CD4-positive, alpha-beta T cell treated with Interleukin-15 for 4 hours (primary cell): ENCODE results near the gene EXOC6.

ENCODE experiments used
- DNase-seq: peaks from one replicate; pipeline ENCODE4 v3.0.0-alpha.2; 2020; ENCODE audit warnings: low spot score

EXOC6 gene

DNA sequence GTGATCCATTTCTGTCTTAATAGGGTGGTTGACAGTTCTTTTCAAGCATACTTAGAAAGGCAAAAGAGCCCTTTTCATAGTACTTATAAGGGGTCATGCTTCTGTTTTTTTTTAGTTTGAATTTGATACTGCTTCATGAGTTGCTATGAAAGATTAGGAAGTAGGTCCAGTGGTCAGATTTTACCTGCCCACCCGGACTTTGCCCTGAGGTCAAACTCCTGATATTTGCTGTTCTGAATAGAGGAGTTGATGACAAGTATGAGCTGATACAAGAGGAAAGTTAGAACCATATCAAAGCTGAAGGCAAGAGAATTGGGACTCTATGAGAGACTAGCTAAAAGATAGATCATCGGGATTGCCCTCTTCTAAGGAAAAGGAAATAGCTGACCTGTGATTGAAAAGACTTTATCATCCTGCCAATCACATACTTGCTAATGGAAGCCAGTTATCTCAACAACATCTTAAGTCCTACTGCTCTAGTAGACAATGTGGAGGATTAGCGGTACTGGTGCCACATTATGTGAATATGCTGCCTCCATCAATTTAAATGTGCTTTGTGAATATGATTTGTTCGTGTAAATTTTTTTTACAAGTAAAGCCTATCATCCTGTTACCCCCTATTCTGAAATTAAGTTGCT lies 174.8 kb downstream of the EXOC6 start:
- no peak for DNase-seq

DNA sequence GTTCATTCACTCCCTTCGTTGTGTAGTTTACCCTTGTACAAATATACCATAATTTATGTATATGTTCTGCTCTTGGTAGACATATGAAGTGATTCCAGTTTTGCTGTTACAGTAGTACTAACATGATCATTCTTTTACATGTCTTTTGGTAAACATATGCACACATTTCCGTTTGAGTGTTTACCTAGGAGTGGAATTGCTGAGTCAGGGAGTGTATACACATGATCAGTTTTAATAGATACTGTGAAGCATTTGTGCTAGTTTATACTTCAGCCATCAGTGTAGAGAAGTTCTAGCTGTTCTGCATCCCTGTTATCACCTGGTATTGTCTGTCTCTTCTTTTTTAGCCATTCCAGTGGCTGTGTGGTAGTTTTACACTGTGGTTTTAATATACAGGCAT lies 177.8 kb downstream of the EXOC6 start:
- DNase-seq = no peak

DNA sequence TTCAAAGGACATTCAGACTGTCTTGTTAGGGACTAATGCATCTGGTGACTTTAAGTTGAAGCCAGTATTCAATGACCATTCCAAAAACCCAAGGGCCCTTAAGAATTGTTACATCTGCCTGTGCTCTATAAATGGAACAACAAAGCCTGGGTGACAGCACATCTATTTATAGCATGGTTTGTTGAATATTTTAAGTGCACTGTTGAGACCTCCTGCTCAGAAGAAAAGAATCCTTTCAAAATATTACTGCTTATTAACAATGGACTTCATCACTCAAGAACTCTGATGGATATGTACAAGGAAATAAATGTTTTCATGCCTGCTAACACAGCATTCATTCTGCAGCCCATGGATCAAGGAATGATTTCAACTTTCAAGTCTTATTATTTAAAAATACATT lies 179.2 kb downstream of the EXOC6 start:
- no peak for DNase-seq

DNA sequence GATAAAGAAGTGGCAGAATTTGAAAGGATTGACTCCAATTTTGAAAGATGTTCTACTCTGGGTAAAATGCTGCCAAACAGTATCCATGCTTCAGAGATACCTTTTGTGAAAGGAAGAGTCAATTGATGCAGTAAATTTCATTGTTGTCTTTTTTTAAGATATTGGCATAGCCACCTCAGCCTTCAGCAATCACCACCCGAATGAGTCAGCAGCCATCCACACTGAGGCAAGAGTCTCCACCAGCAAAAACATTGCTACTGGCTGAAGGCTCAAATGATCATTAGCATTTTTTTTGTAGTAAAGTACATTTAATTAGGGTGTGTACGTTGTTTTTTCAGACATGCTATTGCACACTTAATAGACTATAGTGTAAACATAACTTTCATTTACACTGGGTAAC lies 180.6 kb downstream of the EXOC6 start:
- no peak for DNase-seq

DNA sequence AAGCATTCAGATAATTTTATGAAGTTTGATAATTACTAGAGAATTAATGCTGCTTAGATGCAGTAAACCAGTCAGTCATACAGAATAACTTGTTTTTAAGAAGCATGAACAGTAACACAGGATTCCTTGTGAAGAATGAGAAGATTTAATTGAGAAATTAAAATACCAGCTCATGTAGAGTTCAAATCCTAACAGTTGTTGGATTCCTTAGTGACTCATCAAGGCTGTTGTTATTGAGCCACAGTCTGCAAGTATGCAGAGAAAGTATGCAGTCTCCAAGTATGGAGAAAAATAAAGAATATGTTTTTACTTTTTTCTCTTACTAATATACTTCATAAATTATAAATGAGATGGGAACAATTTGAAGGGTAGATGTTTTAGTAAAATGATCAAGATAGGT lies 182.1 kb downstream of the EXOC6 start:
- DNase-seq = no peak

DNA sequence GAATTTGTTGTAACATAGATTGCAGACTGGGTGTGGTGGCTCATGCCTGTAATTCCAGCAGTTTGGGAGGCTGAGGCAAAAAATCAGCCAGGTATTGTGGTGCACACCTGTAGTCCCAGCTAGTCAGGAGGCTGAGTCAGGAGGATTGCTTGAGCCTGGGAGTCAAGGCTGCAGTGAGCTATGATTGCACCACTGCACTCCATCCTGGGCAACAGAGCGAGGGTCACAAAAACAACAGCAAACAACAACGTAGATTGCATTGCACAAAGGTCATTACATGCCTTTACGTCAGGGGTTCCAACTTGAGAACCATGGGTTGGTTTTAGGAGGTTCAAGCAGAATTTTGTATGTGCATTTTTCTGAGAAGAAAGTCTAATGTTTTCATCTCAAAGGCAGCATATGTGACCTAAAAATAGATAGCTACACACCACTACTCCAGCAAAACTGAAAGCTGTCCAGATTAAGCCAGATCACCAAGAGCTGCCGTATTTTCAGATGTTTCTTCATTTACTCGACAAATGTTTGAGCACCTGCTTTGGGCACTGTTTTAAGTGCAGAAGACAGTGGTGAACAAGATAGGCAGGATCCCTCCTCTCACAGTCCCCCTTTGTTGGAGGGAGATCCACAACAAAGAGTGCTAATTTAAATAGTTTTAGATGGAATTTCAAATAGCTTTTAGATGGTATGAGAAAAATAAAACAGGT lies 183.9 kb downstream of the EXOC6 start:
- DNase-seq = no peak

DNA sequence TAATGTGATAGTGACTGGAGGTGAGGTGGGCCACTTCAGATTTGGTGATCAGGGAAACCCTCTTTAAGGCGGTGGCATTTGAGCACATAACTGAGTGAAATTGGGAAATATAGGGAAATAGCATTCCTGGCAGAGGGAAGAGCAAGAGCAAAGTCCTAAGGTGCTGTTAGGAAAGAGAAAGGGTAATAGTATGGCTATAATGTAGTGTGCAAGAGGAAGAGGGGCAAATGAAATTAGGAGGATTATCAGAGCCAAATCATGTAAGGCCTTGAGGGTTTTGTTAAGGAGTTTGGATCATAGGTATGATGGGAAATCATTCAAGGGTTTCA lies 184.5 kb downstream of the EXOC6 start:
- DNase-seq = no peak

DNA sequence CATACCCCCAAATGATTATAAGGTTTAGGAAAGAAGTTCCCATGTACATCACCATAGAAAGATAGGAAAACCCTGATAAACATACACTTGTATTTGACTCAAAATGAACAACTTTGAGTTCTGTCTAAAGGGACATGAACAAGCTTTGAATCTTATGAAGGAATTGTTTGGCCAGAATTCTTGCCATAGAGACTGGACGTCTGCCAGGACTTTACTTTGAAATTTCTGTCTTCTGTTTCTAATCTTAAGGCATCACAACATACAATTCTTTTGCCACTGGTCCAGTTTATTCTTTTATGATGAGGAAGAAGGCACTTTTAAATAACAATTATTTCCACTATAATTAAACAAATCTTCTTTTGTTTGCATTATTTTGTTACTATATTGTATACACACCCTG lies 186.1 kb downstream of the EXOC6 start:
- no peak for DNase-seq

DNA sequence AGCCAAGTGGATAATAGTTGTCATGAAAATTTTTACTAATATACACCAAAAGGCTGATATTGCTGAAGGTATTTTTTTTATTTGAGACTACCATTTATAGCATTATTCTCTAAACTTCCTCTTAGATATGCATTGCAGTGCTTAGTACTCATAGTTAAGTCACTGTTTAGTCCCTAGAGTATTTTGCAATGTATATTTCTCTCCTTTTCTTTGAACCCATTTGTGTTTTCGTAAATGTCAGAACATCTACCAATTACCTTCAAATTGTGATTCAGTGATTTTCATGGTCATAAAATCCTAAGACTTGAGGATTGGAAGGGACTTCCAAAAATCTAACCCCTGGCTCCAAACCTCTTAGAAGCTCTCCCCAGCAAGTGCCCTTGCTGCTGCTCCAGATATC lies 190.8 kb downstream of the EXOC6 start:
- no peak for DNase-seq

DNA sequence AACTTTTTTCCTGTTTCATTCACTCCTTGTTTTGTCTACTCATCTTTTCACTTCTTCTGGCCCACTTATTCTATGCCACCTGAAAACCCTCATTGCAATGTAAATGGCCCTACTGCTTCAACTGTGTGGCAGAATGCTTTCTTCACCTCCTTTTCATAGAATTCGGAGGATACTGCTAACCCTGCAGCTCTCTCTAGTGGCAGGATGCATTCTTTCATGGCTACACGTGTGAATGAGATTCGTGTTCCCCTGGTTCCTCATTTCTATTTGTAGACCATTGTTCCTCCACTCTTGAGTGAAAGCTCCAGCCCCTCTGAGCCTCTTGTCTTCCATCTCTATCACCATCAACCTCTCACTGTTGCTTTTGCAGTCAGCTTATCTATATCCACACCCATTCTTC lies 191.4 kb downstream of the EXOC6 start:
- no peak for DNase-seq

DNA sequence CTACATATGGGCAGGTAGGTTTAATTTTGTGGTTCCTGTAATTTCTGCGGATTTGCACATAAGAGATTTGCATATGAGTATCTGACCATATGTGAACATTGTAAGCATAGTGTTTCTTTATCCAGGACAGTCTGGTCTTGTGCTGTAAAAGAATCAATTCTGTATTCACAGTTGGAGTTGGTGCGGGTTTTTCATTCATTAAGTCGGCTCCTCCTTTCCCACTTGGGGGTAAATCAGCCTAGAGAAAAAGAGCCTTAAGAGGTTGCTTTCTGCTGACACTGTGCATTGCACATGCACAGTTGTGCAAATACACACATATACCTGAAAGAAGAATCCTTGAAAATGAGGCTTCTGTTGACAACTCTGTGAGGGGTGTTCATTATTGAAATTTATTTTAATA lies 206.2 kb downstream of the EXOC6 start:
- DNase-seq = no peak

DNA sequence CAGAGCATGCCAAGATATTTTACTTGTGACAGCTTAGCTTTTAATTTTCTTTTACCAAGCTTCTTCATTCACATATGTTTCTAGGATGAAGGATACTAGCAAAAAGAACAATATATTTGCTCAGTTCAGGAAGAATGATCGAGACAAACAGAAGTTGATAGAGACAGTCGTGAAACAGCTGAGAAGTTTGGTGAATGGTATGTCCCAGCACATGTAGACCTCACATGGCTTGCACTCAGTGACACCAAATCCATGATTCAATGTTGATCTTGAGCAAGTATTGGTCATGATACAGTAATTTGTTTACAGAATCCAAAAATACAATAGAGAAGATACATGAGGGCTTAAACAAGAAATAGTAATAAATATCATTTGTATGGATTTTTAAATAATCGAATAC lies 209.8 kb downstream of the EXOC6 start:
- DNase-seq = no peak

DNA sequence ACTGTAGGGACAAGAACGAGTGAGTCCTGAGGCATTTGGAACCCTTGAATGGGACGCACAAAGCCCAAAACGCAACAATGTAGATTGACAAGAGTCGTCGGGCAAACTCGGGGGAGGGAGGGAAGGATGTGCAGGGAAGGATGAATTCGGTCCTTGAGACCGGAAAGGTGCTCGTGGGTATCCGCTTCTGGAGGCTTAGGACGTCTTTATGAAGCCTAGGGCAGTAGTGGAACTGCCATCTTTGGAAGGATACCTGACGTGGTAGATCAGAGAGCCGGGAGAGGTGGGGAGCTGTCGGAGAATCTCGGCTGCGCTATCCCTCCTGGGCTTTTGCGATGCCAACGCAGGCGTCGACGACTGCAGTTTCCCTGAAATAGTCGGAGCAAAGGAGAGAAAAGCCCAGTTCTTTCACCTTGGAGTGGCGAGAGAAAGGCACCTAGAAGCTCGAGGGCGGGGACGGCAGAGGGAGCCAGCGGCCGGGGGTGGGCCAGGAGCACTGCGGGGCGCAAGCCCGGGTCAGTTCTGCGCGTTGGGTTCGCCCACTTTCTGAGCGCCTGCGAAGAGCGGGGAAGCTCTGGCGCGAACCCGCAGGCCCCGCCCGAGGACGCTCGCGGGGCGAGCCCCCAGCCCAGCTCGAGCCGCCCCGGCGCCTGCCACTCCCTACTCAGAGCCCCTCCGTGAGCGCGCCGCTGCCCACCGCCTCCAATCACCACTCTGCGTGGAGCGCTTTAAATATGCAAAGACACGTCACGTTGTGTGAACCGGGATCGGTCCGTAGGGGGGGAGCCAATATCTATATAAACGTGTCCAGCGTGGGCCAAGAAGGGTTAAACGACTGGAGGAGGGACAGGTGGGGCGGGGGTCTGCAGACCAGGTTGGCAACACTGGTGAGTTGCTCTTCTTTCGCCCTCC lies 211.9 kb downstream of the EXOC6 start, which contains the start of gene CYP26C1:
Gene CYP26C1 (plus strand): TSS at position 824 of the 912 bp plus-strand sequence. CDS start 466 bp downstream, outside the sequence.
- no peak for DNase-seq

DNA sequence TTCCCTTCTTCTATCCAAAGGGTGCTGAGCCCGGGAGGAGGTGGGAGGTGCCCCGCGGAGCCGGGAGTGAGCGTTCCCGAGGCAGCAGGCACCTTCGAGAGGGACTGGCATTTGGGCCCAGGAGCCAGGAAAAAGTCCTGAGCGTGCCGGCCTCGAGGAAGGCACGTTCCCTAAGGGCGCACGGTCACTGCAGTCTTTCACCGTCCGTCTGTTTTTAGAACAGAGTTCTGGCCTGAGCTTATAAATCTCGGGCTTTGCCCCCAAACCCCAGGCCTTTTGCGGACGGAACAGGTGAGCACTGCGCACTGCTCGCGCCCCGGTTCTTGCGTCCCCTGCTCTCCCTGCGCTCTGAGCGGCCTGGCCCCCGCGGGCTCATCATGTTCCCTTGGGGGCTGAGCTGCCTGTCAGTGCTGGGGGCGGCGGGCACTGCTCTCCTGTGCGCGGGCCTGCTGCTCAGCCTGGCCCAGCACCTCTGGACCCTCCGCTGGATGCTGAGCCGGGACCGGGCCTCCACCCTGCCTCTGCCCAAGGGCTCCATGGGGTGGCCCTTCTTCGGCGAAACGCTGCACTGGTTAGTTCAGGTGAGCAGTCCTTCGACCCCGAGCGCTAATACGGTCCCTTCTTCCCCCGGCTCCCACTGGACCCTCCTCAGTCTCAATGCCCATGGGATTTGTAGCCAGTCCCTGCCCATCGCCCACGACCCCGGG lies 212.7 kb downstream of the EXOC6 start:
- no peak for DNase-seq

DNA sequence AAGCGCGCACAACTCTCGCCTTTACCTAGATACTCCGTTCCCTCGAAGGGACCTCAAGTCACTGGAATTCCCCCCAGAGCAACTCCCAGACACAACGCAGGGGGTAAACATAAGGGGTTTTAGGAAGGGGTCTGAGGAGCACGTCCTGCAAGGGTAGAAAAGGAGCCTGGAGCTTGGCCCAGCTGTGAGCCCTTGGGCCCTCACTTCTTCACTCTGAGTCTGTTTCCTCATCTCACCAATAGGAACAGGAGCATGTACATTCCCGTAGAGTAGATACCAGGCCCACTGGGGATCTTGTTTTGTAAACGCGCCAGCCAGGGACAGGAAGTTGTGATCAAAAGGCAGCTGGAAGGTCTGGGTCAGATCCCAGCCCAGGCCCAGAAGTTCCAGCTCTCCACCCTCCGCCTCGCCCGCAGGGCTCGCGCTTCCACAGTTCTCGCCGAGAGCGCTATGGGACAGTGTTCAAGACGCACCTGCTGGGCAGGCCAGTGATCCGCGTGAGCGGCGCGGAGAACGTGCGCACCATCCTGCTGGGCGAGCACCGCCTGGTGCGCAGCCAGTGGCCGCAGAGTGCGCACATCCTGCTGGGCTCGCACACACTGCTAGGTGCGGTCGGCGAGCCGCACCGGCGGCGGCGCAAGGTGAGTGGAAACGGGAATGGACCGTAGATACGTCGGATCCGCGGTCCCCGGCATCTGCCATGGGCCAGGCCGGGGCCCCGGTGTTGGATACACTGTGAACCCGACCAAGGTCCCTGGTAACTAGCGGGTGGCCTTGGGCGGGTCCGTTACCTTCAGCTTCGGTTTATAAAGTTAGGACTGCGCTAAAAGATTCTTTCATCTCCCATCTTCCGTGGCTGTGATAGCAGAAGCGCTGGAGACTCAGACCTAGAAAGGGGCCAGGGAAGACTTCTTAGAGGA lies 213.5 kb downstream of the EXOC6 start:
- DNase-seq = no peak

DNA sequence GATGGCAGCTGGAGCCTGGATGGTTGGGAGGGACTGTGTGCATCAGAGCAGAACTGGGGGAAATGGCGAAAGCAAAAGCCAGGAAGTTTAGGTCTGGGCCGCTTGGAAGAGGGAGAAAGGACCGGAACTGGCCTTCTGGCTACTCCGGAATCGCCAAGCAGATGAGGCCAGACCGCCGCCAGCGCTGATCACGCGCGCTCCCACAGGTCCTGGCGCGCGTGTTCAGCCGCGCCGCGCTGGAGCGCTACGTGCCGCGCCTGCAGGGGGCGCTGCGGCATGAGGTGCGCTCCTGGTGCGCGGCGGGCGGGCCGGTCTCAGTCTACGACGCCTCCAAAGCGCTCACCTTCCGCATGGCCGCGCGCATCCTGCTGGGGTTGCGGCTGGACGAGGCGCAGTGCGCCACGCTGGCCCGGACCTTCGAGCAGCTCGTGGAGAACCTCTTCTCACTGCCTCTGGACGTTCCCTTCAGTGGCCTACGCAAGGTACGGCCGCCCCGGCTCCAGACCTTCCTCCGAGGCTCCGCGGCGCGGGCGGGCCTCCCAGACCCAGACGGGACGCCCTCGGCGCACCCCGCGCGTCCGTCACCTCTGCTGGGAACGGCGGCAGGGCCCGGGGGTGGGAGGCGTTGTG lies 214.3 kb downstream of the EXOC6 start:
- peak; percentile 7 for DNase-seq

DNA sequence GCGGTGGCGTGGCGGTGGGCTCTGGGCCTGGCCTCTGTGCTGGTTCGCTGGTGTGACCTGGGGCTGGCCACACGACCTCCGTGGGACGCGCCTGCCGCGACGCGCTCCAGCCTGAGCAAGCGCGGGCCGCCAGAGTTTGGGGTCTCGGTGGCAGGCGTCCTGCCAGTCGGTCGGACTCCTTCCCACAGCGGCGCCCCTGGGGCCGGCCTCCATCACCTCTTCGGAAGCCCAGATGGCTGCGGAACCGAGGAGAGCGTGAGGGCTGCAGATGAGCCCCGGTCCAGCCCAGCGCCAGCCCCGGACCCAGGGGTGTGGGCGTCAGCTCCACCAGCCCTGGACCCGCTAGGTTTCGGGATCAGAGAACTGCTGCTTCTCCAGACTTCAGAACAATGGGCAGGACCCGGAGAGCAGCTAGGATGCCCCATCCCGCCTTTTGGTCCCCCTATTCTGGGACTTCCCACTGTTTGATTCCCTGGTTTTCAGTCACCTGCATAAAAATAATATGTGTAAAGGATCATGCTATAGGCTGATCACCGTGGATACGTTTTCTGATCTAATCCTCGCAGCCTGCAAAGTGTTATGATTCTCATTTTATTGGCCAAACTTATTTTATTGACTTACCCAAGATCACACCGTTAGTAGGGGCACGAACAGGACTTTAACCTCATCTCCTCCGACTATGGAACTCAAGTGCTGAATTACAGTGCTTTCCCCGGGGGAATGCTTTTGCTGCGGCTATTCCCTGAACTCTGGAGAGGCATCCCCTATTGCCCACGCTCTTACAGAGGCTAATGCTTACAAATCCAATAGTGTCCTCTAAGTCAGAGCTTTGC lies 215.0 kb downstream of the EXOC6 start:
- no peak for DNase-seq

DNA sequence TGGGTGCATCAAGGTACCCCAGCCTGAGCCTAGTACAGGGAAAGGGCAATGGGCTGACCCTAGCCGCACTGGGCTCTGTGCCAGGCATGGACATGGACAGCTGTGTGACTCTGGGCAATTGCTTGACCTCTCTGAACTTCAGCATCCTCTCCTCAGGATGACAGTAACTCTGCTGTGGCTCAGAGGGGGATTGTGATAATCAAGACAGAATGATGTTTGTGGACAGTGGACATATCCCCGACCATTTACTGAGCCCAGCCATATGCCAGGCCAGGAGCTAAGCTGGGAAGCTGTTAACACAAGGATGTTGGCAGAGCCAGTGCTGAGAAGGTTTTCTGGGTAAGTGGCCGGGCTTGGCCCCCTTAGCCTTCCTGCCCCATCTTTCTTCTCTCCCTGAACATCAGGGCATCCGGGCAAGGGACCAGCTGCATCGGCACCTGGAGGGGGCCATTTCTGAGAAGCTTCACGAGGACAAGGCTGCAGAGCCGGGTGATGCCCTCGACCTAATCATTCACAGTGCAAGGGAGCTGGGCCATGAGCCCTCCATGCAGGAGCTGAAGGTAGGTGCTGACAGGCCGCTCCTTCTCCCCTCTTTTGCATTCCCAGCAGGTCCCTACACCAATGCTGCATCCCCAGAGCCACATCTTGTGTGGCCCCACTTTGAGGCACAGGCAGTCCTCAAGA lies 215.8 kb downstream of the EXOC6 start:
- DNase-seq = no peak
